ENCODE measurements around the gene SMURF1.

- TF ChIP-seq SUZ12 (IDR thresholded peaks at IDR 0.05; ENCODE audit: low read length) (no peak), USF2 (IDR thresholded peaks at IDR 0.05; ENCODE audit: low read length) (no peak), EZH2 (IDR thresholded peaks at IDR 0.05; ENCODE audit: low read depth, low read length, severe bottlenecking) (no peak), CBX5 (IDR thresholded peaks at IDR 0.05; ENCODE audit: low read depth, low read length) (no peak), GABPA (IDR thresholded peaks at IDR 0.05; ENCODE audit: borderline replicate concordance, insufficient read depth, low read length) (no peak), TAF1 (IDR thresholded peaks at IDR 0.05; ENCODE audit: low read depth, low read length) (no peak)
These were observed 143.6 kb downstream of the SMURF1 start for GRCh38 chr7:99000196-99000903.

Data from H1 (cell line).